GM18505 (cell line): ENCODE data around the gene ACTL10.

Source experiments
- ATAC-seq: cut with Tn5 transposase; IDR thresholded peaks from one replicate; pipeline ENCODE4 v1.9.1; 2021; ENCODE audit not compliant: unreplicated experiment
- POLR2A ChIP-seq: IDR thresholded peaks from 4 replicates; pipeline ENCODE4 v1.6.1; 2011; ENCODE audit warnings: borderline replicate concordance; ENCODE audit not compliant: insufficient read depth, insufficient read length; ENCODE audit errors: extremely low read depth

The ACTL10 gene

GRCh38 chr20:33662172-33662571 lies 4.6 kb upstream of the ACTL10 start, which contains the start of gene C20orf144:
TSS of gene C20orf144 (plus strand) at chr20:33662327. CDS start at chr20:33662346, 19 bp downstream.
- ATAC-seq = no peak
- no peak for TF ChIP-seq POLR2A

- peak; percentile 28 for ATAC-seq
- TF ChIP-seq POLR2A = peak; percentile 89
Measured at GRCh38 chr20:33663161-33664084, 3.3 kb upstream of the ACTL10 start.

GRCh38 chr20:33664085-33664761 lies 2.5 kb upstream of the ACTL10 start:
- ATAC-seq = no peak
- TF ChIP-seq POLR2A = no peak

GRCh38 chr20:33664762-33665144 lies 2.0 kb upstream of the ACTL10 start:
- ATAC-seq = no peak

GRCh38 chr20:33667245-33667675 lies 517 bp downstream of the ACTL10 start:
- no peak for ATAC-seq
- no peak for TF ChIP-seq POLR2A

More at GRCh38 chr20:33664762-33665144, 2.0 kb upstream of the ACTL10 start:
- TF ChIP-seq POLR2A = no peak

GRCh38 chr20:33667676-33668465 lies 1.1 kb downstream of the ACTL10 start:
- TF ChIP-seq POLR2A = no peak
- peak; percentile 37 for ATAC-seq

GRCh38 chr20:33668466-33669155 lies 1.9 kb downstream of the ACTL10 start:
- no peak for TF ChIP-seq POLR2A
- ATAC-seq = no peak

- no peak for ATAC-seq
- no peak for TF ChIP-seq POLR2A
Measured at GRCh38 chr20:33669224-33669623, 2.5 kb downstream of the ACTL10 start.

GRCh38 chr20:33669873-33670640 lies 3.3 kb downstream of the ACTL10 start:
- no peak for ATAC-seq
- no peak for TF ChIP-seq POLR2A

- TF ChIP-seq POLR2A = no peak
- ATAC-seq = no peak
Measured at GRCh38 chr20:33670715-33671499, 4.2 kb downstream of the ACTL10 start.

- TF ChIP-seq POLR2A = no peak
- no peak for ATAC-seq
Measured at GRCh38 chr20:33671573-33672288, 5.0 kb downstream of the ACTL10 start.
